ENCODE measurements around the gene SPOPL.

Gene SPOPL

DNA sequence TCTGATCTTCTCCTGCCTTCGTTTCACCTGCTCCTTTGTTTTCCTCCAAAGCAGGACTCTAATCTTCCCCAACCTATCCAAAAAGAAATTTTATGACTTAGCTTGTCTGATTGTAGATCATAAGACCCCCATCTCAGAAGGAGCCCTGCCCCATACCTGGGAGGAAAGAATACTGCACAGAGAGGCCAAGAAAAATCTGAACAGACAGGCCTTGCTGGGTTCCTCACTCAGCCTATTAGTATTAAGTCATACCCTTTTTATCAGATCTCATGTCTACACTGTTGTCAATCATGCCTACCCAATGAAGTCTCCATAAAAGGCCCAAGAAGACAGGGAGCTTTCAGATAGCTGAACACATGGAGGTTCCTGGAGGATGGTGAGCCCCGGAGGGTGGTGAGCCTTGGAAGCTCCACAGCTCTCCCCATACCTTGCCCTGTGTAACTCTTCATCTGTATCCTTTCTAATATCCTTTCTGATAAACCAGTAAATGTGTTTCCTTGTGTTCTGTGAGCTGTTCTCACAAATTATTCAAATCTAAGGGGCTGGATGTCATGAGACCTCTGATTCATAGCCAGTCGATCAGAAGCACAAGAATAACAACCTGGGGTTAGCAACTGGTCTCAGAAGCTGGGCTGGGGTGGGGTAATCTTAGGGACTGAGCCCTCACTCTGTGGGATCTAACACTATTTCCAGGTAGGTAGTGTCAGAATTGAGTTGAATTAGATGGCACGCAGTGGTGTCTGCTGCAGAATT is 108.8 kb downstream of the SPOPL start:
- DNase-seq, result no peak

DNA sequence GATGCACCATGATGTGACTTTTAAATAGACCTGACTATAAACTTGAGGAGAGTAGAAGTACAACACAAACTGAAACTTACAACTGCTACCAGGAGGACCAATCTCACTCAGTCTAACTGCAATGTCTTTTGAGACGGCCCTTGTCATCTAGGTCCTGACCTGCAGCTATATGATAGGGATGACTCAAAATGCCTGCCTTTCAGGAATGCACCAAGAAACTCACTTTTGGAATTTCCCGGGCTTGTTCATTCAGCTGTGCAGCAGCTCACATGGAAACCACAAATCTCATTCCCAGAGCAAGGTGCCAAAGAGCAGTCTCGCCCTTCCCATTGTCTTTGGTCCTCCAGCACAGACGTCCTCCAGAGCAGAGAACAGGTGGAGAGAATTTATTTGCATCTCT is 113.7 kb downstream of the SPOPL start:
- no peak for DNase-seq

DNA sequence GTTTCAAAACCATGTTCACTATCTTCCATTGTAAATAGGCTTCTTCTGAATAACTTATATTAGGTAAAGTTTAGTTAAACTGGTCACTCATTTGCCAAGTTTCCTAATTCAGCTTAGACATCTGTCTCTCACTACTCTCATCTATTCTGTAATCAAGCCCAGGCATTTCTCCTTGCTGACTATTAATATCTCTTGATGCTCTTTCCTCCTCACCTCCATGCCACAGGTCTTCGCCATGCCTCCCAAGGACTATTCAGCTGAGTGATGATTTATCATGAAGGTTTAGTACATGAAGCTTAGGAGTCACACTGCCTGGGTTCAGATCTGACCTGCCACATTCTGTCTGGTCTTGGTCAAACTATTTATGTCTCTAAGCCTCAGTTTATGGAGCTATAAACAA is 115.5 kb downstream of the SPOPL start:
- no peak for DNase-seq

DNA sequence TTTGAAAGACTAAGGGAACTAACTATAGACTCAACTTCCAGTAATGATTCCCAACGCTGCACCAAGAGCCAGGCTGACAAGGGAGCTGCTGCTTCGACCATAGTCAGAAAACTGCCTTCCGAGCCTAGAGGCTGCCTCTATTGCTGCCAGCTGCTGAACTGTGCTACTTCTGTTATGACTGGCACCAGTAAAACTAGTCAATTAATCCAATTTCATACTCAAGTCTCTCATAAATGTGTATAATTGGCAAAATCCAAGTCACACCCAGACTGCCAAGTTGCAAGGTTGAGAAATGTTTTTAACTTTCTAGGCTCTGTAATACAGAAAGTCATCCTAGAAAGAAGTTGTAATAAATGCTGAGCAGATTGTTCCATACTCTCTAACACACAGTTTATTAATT is 117.4 kb downstream of the SPOPL start:
- no peak for DNase-seq

DNA sequence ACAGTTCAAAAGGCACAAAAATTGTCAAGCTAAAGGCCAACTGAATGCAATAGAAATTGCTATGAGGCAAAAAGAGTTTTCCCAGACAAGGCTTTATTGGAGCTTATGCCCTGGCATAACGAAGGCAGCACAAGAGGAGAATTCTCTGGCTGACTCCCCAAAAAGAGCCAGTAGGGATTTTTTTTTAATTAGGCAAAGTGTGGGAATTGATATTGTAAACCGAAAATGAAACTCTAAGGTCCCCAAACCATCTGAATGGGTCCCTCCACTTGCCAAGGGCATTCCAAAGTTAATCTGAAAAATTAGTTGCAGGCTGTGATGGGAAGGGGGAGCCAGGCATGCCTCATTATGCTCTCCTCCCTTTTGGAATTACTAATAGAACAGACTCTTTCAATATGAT is 118.9 kb downstream of the SPOPL start:
- DNase-seq, result no peak

DNA sequence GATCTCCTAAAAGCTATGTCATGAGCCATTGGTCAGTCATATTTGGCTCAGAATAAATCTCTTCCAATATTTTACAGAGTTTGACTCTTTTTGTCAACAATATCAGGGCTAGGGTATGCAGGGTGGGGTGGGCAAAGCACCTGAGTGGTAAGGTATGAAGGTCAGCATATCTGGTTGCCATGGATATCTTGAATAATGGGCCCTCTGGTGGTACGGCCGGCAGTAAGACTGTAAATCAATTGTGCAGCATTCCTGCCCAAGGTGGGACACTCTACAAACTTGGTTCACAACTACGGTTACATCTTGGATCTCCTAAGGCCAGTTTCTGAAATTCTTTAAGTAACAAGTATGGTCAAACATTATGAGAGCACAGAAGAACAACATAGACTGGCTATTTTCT is 119.6 kb downstream of the SPOPL start:
- no peak for DNase-seq

DNA sequence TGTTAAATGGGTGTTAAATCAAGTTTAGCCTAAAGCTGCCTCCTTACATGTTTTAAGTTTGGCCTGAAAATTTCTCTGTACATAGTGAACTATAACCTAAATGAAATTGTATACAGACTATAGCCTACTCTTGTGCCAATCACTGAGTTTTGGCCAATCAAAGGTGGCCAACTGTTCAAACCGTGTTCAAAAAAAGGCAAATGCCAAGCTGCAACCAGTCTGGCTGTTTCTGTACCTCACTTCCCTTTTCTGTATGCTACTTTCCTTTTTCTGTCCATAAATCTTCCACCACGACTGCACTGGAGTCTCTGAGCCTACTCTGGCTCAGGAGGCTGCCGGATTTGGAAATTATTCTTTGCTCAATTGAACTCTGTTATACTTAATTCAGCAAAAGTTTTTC is 121.0 kb downstream of the SPOPL start:
- no peak for DNase-seq

Data from activated CD4-positive, CD25-positive, alpha-beta regulatory T cell treated with anti-CD3 and anti-CD28 coated beads, Interleukin-2, amount 50 U/mL, for 72 hours (primary cell).